Endothelial cell of umbilical vein (primary cell): Measurements from ENCODE around the gene WDR27.

ENCODE experiments used
- POLR2A ChIP-seq: IDR thresholded peaks from 2 replicates; pipeline ENCODE4 v1.6.1; 2012; ENCODE audit warnings: low read depth, mild to moderate bottlenecking, control low read depth, low read length
- POLR2AphosphoS5 ChIP-seq: IDR thresholded peaks from 2 replicates; pipeline ENCODE4 v1.6.1; 2012; ENCODE audit warnings: low read depth, mild to moderate bottlenecking, control low read depth, low read length, moderate library complexity; ENCODE audit not compliant: insufficient read depth
- TF ChIP-seq, protein P1 (sequence below), 2 donors: IDR thresholded peaks; 1 replicate in 1 of 2; 2 replicates in 1 of 2; pipeline ENCODE4 v1.5.1; 2011; ENCODE audit warnings: low read length in 2 of 2, mild to moderate bottlenecking in 2 of 2, moderate library complexity in 2 of 2, control low read depth in 1 of 2, inconsistent platforms in 1 of 2, low read depth in 1 of 2; ENCODE audit not compliant: insufficient read depth in 1 of 2; ENCODE audit errors: extremely low read depth in 1 of 2

DNA sequence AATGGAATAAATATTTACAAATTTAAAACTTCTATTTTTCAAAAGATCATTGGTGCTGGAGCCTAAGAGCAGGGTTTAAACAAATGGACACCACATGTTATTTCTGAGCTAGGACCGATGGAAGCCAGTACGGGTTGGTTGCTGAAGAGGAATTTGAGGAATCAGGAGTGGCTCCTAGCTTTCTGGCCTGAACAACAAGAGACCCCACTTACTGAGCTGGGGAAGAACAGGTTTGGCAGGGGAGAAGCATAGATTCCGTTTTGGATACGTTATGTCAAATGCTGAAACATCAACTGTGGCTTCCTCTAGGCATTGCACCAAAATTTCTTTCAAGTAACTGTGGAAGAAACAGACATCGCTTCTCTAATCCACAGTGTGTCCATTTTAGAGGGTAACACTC, 6.7 kb downstream of the WDR27 start:
- TF ChIP-seq, protein P1, sequence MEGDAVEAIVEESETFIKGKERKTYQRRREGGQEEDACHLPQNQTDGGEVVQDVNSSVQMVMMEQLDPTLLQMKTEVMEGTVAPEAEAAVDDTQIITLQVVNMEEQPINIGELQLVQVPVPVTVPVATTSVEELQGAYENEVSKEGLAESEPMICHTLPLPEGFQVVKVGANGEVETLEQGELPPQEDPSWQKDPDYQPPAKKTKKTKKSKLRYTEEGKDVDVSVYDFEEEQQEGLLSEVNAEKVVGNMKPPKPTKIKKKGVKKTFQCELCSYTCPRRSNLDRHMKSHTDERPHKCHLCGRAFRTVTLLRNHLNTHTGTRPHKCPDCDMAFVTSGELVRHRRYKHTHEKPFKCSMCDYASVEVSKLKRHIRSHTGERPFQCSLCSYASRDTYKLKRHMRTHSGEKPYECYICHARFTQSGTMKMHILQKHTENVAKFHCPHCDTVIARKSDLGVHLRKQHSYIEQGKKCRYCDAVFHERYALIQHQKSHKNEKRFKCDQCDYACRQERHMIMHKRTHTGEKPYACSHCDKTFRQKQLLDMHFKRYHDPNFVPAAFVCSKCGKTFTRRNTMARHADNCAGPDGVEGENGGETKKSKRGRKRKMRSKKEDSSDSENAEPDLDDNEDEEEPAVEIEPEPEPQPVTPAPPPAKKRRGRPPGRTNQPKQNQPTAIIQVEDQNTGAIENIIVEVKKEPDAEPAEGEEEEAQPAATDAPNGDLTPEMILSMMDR (IDR thresholded peaks at IDR 0.05; ENCODE audit: extremely low read depth in 1 of 2, insufficient read depth in 1 of 2, low read depth in 1 of 2, low read length in 2 of 2) = no peak
- TF ChIP-seq POLR2AphosphoS5 (no peak), POLR2A (no peak)
